Measurements from ENCODE around the gene MPI.

DNA sequence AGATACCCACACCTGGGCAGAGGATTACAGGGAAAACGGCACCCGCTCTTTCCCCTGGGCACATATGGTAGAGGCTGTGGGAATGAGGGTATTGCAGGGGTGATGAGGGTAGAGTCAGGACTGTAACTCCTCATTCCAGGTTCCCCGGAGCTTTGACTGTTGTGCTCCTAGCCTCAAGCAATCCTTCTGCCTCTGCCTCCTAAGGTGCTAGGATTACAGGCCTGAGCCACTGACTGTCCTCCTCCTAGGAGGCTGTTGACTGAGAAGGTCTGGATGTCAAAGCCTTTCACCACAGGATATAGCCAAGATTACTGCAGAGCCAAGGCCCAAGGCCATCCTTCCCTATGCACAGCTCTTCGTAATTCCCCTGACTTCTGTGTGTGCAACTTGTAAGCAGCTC, 1.1 kb upstream of the MPI start:
- no peak for TF ChIP-seq POLR2A (IDR thresholded peaks at IDR 0.05)
- TF ChIP-seq, protein P1, sequence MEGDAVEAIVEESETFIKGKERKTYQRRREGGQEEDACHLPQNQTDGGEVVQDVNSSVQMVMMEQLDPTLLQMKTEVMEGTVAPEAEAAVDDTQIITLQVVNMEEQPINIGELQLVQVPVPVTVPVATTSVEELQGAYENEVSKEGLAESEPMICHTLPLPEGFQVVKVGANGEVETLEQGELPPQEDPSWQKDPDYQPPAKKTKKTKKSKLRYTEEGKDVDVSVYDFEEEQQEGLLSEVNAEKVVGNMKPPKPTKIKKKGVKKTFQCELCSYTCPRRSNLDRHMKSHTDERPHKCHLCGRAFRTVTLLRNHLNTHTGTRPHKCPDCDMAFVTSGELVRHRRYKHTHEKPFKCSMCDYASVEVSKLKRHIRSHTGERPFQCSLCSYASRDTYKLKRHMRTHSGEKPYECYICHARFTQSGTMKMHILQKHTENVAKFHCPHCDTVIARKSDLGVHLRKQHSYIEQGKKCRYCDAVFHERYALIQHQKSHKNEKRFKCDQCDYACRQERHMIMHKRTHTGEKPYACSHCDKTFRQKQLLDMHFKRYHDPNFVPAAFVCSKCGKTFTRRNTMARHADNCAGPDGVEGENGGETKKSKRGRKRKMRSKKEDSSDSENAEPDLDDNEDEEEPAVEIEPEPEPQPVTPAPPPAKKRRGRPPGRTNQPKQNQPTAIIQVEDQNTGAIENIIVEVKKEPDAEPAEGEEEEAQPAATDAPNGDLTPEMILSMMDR (IDR thresholded peaks at IDR 0.05) = no peak

Measured in Peyer's patch (tissue), 4 donors.